ENCODE results near the gene ZNF513.

ZNF513 gene

GRCh38 chr2:27381577-27382181 lies 1.1 kb upstream of the ZNF513 start:
- no peak for DNase-seq

GRCh38 chr2:27379836-27380625 lies 503 bp downstream of the ZNF513 start:
- no peak for DNase-seq

GRCh38 chr2:27379383-27379835 lies 1.1 kb downstream of the ZNF513 start:
- no peak for DNase-seq

- DNase-seq, result no peak
Observed at GRCh38 chr2:27378809-27379290, 1.7 kb downstream of the ZNF513 start.

GRCh38 chr2:27378096-27378808 lies 2.3 kb downstream of the ZNF513 start:
- DNase-seq, result peak; percentile 35

GRCh38 chr2:27377618-27378095 lies 2.9 kb downstream of the ZNF513 start:
- DNase-seq, result no peak

GRCh38 chr2:27376866-27377617 lies 3.5 kb downstream of the ZNF513 start:
- DNase-seq, result no peak

- no peak for DNase-seq
Observed at GRCh38 chr2:27376151-27376865, 4.2 kb downstream of the ZNF513 start.

- DNase-seq, result no peak
Observed at GRCh38 chr2:27375513-27376099, 4.9 kb downstream of the ZNF513 start.

- DNase-seq, result no peak
Observed at GRCh38 chr2:27373567-27373966, 7.0 kb downstream of the ZNF513 start.

- DNase-seq, result no peak
Observed at GRCh38 chr2:27372937-27373336, 7.6 kb downstream of the ZNF513 start.

- peak; percentile 62 for DNase-seq
Observed at GRCh38 chr2:27370816-27371620, 9.5 kb downstream of the ZNF513 start.

- DNase-seq, result peak; percentile 100
Observed at GRCh38 chr2:27370026-27370815, 10.3 kb downstream of the ZNF513 start, which contains the start of the genes EIF2B4 and SNX17. Gene EIF2B4 (minus strand): TSS chr2:27370338. CDS start chr2:27370314, 24 bp downstream. Gene SNX17 (plus strand): TSS chr2:27370616. CDS start chr2:27370744, 128 bp downstream.

GRCh38 chr2:27369471-27370025 lies 11.0 kb downstream of the ZNF513 start:
- DNase-seq, result no peak

- DNase-seq, result no peak
Observed at GRCh38 chr2:27363933-27364332, 16.6 kb downstream of the ZNF513 start.

- DNase-seq, result no peak
Observed at GRCh38 chr2:27362678-27363420, 17.7 kb downstream of the ZNF513 start.

GRCh38 chr2:27356382-27357181 lies 24.0 kb downstream of the ZNF513 start, which contains the start of gene GTF3C2:
Gene GTF3C2 (minus strand): TSS chr2:27356764. CDS start chr2:27343554, 13,210 bp downstream.
- DNase-seq, result peak; percentile 96

- DNase-seq, result no peak
Observed at GRCh38 chr2:27356056-27356381, 24.5 kb downstream of the ZNF513 start.
